Measurements from ENCODE around the gene TIMM29.

Gene TIMM29

DNA sequence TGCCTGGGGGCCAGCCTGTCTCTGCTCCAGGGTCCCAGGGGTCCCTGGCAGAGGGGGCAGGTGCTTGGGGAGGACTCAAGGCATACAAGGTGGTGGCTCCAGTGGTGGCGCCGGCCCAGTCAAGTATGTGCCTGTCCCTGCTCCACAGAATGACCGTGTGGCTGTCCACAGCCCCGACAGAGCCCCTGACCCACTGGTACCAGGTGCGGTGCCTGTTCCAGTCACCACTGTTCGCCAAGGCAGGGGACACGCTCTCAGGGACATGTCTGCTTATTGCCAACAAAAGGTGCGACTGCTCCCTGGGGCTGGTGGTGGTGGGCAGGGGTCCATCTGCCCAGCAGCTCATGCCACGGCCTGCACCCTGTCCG is 8.3 kb upstream of the TIMM29 start (continued):
- TF ChIP-seq, protein P1, sequence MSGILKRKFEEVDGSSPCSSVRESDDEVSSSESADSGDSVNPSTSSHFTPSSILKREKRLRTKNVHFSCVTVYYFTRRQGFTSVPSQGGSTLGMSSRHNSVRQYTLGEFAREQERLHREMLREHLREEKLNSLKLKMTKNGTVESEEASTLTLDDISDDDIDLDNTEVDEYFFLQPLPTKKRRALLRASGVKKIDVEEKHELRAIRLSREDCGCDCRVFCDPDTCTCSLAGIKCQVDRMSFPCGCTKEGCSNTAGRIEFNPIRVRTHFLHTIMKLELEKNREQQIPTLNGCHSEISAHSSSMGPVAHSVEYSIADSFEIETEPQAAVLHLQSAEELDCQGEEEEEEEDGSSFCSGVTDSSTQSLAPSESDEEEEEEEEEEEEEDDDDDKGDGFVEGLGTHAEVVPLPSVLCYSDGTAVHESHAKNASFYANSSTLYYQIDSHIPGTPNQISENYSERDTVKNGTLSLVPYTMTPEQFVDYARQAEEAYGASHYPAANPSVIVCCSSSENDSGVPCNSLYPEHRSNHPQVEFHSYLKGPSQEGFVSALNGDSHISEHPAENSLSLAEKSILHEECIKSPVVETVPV (CRISPR knock-in tag; IDR thresholded peaks at IDR 0.05) = no peak
- TF ChIP-seq GLIS3 (CRISPR knock-in tag; IDR thresholded peaks at IDR 0.05) (no peak), ZNF70 (CRISPR knock-in tag; IDR thresholded peaks at IDR 0.05) (no peak)

DNA sequence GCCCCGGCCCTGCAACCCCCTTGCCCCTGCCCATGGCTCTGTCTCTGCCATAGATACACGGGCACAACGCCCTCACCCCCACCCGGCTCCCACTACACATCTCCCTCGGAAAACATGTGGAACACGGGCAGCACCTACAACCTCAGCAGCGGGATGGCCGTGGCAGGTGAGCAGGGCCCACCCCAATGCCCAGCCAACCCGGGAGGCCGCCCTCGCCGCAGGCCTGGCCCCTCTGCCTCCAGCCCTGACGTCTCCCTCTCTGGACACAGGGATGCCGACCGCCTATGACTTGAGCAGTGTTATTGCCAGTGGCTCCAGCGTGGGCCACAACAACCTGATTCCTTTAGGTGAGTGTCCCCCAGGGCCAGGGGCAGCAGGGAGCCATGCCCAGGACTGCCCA is 7.8 kb upstream of the TIMM29 start:
- no peak for ATAC-seq
- TF ChIP-seq, protein P2, sequence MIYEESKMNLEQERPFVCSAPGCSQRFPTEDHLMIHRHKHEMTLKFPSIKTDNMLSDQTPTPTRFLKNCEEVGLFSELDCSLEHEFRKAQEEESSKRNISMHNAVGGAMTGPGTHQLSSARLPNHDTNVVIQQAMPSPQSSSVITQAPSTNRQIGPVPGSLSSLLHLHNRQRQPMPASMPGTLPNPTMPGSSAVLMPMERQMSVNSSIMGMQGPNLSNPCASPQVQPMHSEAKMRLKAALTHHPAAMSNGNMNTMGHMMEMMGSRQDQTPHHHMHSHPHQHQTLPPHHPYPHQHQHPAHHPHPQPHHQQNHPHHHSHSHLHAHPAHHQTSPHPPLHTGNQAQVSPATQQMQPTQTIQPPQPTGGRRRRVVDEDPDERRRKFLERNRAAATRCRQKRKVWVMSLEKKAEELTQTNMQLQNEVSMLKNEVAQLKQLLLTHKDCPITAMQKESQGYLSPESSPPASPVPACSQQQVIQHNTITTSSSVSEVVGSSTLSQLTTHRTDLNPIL (CRISPR knock-in tag; IDR thresholded peaks at IDR 0.05; ENCODE audit: low read depth) = no peak

DNA sequence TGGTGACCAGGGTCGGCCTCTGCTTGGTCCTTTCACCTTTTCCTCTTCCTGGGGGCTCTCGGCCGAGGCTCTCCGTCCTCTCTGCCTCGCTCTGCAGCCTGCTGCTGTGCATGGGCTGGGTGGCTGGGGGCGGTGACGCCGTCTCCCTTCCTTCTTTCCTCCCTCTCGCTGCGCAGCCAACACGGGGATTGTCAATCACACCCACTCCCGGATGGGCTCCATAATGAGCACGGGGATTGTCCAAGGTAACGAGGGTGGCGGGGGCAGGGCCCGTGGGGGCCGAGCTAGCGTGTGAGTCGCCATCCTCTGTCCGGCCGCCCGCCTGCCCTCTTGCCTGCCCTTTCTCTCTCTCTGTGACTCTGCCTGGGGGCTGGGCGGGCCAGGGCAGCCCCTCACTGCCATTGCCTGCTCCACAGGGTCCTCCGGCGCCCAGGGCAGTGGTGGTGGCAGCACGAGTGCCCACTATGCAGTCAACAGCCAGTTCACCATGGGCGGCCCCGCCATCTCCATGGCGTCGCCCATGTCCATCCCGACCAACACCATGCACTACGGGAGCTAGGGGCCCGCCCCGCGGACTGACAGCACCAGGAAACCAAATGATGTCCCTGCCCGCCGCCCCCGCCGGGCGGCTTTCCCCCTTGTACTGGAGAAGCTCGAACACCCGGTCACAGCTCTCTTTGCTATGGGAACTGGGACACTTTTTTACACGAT is 7.3 kb upstream of the TIMM29 start:
- peak; percentile 9; the same call in 1 of the 3 replicates for ATAC-seq
- TF ChIP-seq, protein P3, sequence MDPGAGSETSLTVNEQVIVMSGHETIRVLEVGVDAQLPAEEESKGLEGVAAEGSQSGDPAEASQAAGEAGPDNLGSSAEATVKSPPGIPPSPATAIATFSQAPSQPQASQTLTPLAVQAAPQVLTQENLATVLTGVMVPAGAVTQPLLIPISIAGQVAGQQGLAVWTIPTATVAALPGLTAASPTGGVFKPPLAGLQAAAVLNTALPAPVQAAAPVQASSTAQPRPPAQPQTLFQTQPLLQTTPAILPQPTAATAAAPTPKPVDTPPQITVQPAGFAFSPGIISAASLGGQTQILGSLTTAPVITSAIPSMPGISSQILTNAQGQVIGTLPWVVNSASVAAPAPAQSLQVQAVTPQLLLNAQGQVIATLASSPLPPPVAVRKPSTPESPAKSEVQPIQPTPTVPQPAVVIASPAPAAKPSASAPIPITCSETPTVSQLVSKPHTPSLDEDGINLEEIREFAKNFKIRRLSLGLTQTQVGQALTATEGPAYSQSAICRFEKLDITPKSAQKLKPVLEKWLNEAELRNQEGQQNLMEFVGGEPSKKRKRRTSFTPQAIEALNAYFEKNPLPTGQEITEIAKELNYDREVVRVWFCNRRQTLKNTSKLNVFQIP (CRISPR knock-in tag; IDR thresholded peaks at IDR 0.05; ENCODE audit: borderline replicate concordance, low read depth) = no peak
- TF ChIP-seq, protein P4, sequence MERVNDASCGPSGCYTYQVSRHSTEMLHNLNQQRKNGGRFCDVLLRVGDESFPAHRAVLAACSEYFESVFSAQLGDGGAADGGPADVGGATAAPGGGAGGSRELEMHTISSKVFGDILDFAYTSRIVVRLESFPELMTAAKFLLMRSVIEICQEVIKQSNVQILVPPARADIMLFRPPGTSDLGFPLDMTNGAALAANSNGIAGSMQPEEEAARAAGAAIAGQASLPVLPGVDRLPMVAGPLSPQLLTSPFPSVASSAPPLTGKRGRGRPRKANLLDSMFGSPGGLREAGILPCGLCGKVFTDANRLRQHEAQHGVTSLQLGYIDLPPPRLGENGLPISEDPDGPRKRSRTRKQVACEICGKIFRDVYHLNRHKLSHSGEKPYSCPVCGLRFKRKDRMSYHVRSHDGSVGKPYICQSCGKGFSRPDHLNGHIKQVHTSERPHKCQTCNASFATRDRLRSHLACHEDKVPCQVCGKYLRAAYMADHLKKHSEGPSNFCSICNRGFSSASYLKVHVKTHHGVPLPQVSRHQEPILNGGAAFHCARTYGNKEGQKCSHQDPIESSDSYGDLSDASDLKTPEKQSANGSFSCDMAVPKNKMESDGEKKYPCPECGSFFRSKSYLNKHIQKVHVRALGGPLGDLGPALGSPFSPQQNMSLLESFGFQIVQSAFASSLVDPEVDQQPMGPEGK (CRISPR knock-in tag; IDR thresholded peaks at IDR 0.05; ENCODE audit: borderline replicate concordance) = no peak
- TF ChIP-seq, protein P2 (CRISPR knock-in tag; IDR thresholded peaks at IDR 0.05; ENCODE audit: low read depth) = no peak
- no peak for TF ChIP-seq ESRRG (CRISPR knock-in tag; IDR thresholded peaks at IDR 0.05)
- TF ChIP-seq RARB (CRISPR knock-in tag; IDR thresholded peaks at IDR 0.05) = no peak
- TF ChIP-seq PPARA (CRISPR knock-in tag; IDR thresholded peaks at IDR 0.05; ENCODE audit: borderline replicate concordance) = no peak
- TF ChIP-seq, protein P1 (CRISPR knock-in tag; IDR thresholded peaks at IDR 0.05) = no peak
- no peak for TF ChIP-seq ZNF8 (CRISPR knock-in tag; IDR thresholded peaks at IDR 0.05)
- no peak for TF ChIP-seq ZFP30 (CRISPR knock-in tag; IDR thresholded peaks at IDR 0.05)
- no peak for TF ChIP-seq ARNTL (CRISPR knock-in tag; IDR thresholded peaks at IDR 0.05; ENCODE audit: borderline replicate concordance, low read depth)
- TF ChIP-seq SNAI2 (CRISPR knock-in tag; IDR thresholded peaks at IDR 0.05) = no peak

DNA sequence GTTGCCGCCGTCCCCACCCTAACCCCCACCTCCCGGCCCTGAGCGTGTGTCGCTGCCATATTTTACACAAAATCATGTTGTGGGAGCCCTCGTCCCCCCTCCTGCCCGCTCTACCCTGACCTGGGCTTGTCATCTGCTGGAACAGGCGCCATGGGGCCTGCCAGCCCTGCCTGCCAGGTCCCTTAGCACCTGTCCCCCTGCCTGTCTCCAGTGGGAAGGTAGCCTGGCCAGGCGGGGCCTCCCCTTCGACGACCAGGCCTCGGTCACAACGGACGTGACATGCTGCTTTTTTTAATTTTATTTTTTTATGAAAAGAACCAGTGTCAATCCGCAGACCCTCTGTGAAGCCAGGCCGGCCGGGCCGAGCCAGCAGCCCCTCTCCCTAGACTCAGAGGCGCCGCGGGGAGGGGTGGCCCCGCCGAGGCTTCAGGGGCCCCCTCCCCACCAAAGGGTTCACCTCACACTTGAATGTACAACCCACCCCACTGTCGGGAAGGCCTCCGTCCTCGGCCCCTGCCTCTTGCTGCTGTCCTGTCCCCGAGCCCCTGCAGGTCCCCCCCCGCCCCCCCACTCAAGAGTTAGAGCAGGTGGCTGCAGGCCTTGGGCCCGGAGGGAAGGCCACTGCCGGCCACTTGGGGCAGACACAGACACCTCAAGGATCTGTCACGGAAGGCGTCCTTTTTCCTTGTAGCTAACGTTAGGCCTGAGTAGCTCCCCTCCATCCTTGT is 6.5 kb upstream of the TIMM29 start:
- no peak; the same call in 2 of the 3 replicates for ATAC-seq
- TF ChIP-seq GLIS3 (CRISPR knock-in tag; IDR thresholded peaks at IDR 0.05) (no peak), ZNF8 (CRISPR knock-in tag; IDR thresholded peaks at IDR 0.05) (no peak), SNAI2 (CRISPR knock-in tag; IDR thresholded peaks at IDR 0.05) (no peak), PPARA (CRISPR knock-in tag; IDR thresholded peaks at IDR 0.05; ENCODE audit: borderline replicate concordance) (no peak), ZNF565 (CRISPR knock-in tag; conservative IDR thresholded peaks at IDR 0.05; ENCODE audit: low read depth) (no peak), RARB (CRISPR knock-in tag; IDR thresholded peaks at IDR 0.05) (no peak), BACH2 (CRISPR knock-in tag; IDR thresholded peaks at IDR 0.05; ENCODE audit: borderline replicate concordance) (no peak), ESRRG (CRISPR knock-in tag; IDR thresholded peaks at IDR 0.05) (no peak), ZFP3 (CRISPR knock-in tag; IDR thresholded peaks at IDR 0.05) (no peak), TCF4 (CRISPR knock-in tag; IDR thresholded peaks at IDR 0.05; ENCODE audit: borderline replicate concordance) (no peak), ZC3H10 (CRISPR knock-in tag; IDR thresholded peaks at IDR 0.05) (no peak), ARNTL (CRISPR knock-in tag; IDR thresholded peaks at IDR 0.05; ENCODE audit: borderline replicate concordance, low read depth) (no peak)
- TF ChIP-seq, protein P3 (CRISPR knock-in tag; IDR thresholded peaks at IDR 0.05; ENCODE audit: borderline replicate concordance, low read depth) = no peak
- TF ChIP-seq, protein P5, sequence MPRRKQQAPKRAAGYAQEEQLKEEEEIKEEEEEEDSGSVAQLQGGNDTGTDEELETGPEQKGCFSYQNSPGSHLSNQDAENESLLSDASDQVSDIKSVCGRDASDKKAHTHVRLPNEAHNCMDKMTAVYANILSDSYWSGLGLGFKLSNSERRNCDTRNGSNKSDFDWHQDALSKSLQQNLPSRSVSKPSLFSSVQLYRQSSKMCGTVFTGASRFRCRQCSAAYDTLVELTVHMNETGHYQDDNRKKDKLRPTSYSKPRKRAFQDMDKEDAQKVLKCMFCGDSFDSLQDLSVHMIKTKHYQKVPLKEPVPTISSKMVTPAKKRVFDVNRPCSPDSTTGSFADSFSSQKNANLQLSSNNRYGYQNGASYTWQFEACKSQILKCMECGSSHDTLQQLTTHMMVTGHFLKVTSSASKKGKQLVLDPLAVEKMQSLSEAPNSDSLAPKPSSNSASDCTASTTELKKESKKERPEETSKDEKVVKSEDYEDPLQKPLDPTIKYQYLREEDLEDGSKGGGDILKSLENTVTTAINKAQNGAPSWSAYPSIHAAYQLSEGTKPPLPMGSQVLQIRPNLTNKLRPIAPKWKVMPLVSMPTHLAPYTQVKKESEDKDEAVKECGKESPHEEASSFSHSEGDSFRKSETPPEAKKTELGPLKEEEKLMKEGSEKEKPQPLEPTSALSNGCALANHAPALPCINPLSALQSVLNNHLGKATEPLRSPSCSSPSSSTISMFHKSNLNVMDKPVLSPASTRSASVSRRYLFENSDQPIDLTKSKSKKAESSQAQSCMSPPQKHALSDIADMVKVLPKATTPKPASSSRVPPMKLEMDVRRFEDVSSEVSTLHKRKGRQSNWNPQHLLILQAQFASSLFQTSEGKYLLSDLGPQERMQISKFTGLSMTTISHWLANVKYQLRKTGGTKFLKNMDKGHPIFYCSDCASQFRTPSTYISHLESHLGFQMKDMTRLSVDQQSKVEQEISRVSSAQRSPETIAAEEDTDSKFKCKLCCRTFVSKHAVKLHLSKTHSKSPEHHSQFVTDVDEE (CRISPR knock-in tag; IDR thresholded peaks at IDR 0.05) = no peak
